Stimulated activated CD8-positive, alpha-beta memory T cell treated with anti-CD3 and anti-CD28 coated beads, Interleukin-15, amount 100 ng/mL, for 1 hour (primary cell): ENCODE data around the gene OR5AK2.
"Not testable (repeated sequence)": the region's sequence is repeated elsewhere in the genome, so short reads cannot be mapped to it uniquely, and the experiment has no call there.

ENCODE experiments used
- DNase-seq: peaks from one replicate; pipeline ENCODE4 v3.0.0-alpha.2; 2020; ENCODE audit warnings: low read depth

The OR5AK2 gene, protein sequence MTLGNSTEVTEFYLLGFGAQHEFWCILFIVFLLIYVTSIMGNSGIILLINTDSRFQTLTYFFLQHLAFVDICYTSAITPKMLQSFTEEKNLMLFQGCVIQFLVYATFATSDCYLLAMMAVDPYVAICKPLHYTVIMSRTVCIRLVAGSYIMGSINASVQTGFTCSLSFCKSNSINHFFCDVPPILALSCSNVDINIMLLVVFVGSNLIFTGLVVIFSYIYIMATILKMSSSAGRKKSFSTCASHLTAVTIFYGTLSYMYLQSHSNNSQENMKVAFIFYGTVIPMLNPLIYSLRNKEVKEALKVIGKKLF

DNA sequence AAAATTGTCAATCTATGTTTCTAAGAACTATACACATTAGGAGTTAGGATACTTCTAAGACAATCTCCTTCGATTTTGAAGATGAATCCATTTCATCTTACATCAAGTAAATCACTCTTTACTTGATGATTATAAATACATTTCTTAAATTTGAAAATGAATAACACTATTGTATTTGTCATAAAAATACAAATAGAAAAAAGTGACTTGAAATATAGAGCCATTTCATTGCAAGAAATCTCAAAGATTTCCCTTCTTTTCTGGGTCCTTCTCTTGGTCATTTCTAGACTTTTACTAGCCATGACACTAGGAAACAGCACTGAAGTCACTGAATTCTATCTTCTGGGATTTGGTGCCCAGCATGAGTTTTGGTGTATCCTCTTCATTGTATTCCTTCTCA, at the start of gene OR5AK2:
Gene OR5AK2, plus strand, starts transcription at position 301 of the 400 bp plus-strand sequence. Its CDS starts 0 bp downstream, at position 301.
- no peak for DNase-seq

DNA sequence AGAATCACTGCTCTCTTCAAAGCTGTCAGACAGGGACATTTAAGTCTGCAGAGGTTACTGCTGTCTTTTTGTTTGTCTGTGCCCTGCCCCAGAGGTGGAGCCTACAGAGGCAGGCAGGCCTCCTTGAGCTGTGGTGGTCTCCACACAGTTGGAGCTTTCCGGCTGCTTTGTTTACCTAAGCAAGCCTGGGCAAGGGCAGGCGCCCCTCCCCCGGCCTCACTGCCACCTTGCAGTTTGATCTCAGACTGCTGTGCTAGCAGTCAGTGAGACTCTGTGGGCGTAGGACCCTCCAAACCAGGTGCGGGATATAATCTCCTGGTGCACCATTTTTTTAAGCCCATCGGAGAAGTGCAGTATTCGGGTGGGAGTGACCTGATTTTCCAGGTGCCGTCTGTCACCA, 43.2 kb upstream of the OR5AK2 start:
- DNase-seq = not testable (repeated sequence)

DNA sequence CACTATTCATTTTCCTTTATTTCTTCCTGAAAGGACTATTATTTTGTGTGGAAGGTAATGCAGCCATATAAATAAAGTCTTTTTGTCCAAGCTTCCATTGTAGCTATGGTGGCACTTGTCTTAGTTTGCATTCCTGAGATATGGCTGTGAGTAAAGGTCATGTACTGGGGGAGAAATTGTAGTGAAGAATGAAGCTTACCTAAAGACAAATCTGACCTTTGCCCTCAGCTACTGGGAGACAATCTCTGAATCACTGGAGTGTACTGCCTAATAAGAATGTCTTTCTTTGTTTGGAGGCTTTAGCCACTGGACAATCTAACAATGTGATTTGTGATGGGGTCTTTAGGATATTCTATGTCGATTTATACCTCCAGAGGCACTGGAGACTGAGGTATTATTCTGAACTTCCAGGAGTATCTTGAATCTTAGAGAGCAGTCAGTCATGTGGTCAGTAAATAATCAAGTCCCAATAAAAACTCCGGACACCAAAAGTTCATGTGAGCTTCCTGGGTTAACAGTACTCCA, 39.7 kb upstream of the OR5AK2 start:
- no peak for DNase-seq

DNA sequence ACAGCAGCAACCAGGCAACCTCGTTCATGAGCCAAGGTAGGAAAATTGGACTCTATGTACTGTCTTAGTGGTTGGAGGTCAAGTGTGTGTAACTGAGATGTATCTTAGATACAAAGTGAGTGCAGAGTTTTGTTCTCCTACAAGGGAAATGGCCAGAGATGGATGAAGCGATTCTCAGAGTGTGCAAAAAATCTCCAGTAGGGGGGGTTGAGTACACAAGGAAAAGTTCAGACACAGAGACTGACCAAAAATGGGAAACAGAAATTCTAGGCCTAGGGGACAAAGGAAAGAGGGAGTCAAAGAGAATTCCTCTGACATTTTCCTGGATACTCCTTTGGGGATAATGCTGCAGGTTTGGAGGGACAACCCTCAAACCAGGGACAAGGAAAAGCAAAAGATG, 38.2 kb upstream of the OR5AK2 start:
- no peak for DNase-seq

DNA sequence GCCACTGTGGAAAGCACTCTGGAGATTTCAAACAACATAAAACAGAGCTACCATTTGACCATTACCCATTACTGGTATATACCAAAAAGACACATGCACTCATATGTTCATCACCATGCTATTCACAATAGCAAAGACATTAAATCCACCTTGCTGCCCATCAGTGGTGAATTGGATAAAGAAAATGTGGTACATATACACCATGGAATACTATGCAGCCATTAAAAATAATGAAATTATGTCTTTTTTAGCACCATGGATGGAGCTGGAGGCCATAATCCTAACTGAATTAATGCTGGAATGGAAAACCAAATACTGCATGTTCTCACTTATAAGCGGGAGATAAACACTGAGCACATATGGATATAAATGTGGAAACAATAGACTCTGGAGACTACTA, 34.8 kb upstream of the OR5AK2 start:
- DNase-seq = not testable (repeated sequence)

DNA sequence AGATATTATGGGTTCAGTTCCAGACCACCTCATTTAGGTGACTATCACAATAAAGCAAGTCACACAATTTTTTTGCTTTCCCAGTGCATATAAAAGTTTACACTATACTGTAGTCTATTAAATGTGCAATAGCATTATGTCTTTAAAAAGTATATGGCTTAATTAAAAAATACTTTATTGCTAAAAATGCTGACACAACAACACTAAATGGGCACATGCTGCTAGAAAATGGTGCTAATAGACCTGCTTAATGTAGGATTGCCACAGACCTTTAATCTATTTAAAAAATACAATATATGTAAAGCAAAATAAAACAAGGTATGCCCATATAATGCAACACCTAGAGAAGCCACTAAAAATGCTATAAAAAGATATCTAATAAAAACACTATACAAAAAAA, 27.1 kb upstream of the OR5AK2 start:
- DNase-seq = no peak

DNA sequence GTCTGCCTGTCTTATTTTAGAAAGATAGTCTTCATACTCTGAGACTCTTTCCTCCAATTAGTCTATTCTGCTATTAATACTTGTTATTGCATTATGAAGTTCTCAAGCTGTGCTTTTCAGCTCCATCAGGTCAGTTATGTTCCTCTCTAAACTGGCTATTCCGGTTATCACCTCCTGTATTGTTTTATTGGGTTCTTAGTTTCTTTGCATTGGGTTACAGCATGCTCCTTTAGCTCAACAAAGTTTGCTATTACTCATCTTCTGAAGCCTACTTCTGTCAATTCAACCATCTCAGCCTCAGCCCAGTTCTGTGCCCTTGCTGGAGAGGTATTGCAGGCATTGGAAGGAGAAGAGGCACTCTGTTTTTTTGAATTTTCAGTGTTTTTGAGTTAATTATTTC, 21.0 kb upstream of the OR5AK2 start:
- no peak for DNase-seq

DNA sequence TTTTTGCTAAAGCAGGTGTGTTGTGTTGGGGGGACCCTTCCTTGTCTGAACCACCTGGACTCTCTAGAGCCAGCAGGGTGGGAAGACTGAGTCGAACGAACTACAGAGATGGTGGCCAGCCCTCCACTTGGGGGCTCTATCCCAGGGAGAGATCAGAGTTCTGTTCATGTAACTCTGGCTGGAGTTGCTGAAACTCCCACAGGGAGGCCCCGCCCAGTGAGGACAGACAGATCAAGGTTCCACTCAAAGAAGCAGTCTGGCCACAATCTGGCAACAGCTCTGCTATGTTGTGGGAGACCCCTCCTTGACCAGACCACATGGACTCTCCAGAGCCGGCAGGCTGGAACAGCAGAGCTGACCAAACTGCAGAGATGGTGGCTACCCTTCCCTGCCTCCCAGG, 20.2 kb upstream of the OR5AK2 start:
- DNase-seq = no peak

DNA sequence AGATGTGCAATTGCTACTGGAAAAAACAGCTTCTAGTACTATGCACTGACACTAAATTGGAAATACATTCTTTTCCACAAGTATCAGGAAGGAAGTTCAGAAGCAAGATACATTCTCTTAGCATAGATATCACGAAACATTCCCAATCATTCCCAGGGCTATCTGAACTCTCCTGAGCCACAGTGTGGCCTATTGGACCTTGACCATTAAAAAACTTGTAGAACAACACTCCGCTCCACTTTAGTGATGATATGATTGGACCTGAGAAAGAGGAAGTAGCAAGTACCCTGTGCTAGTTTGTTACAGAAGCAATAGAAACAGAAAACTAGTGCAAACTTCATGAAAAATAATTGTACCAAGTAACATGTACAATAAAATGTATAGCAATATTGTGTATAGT, 11.4 kb upstream of the OR5AK2 start:
- no peak for DNase-seq

DNA sequence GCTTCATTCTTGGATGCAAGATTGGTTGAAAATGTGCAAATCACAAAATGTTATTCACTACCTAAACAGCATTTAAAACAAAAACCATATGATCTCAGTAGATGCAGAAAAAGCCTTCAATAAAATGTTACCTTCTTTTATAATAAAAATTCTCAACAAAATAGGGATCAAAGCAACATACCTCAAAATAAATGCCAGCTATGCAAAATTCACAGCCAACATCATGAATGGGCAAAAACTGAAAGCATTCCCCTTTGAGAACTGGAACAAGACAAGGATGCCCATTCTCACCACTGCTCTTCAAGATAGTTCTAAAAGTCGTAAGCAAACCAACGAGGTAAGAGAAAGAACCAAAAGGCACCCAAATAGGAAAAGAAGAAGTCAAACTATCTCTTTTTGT, 2.0 kb downstream of the OR5AK2 start:
- no peak for DNase-seq

DNA sequence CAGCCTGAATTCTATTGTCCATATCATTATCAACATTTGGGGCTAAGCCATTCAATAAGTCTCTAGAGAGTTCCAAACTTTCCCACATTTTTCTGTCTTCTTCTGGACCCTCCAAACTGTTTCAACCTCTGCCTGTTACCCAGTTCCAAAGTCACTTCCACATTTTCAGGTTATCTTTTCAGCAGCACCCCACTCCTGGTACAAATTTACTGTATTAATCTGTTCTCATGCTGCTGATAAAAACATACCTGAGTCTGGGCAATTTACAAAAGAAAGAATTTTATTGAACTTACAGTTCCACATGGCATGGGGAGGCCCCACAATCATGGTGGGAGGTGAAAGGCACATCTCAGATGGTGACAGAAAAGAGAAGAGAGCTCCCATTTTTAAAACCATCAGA, 5.8 kb downstream of the OR5AK2 start:
- no peak for DNase-seq

DNA sequence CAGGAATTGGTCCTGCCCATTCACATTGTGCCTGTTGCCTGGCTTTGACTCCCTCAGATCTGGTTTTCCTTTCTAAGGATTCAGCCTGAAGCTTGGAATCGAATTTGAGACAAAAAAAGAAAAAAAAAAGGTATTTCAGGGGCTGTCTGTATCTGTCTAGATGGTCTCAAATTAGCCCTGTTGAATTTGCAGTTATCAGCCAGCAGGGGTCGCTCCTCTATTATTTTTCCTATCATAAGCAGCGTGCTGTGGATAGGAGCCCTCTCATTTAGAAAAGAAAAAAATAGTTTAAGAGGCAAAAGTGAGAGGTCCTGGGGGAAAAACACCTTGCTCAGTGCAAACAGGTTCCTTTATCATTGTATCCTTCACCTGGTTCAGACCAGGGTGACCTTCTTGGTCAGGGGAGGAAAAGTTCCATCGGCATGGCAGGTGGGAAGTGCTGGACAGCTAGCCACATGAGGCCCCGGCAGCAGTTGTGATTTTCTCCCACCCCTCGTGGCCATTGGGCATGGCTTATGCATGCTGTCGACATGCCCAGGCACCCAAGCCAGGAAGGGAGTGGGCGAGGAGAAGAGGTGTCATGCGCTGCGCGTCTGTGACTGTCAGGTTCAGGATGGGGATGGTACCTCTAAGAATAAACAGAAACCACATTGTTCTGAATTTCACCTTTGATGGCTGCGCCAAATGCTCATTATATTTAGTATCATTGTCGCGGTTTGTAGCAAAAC, 13.1 kb downstream of the OR5AK2 start:
- DNase-seq = no peak

DNA sequence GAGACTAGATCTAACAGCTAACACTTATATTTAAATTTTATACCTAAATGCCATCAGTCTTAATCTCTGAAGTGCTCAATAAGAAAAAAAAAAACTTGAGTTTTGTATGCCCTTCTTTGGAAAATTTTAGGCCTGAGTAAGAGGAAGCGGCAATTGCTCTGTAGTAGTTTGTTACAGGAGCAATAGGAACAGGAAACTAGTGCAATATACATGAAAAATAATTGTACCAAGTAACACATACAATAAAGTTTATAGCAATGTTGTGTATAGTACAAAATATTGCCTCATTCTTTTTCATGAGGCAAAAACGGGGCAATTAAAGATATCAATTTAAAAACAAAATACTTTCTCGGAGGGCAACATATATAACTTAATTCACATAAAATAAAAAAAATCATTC, 19.7 kb downstream of the OR5AK2 start:
- no peak for DNase-seq

DNA sequence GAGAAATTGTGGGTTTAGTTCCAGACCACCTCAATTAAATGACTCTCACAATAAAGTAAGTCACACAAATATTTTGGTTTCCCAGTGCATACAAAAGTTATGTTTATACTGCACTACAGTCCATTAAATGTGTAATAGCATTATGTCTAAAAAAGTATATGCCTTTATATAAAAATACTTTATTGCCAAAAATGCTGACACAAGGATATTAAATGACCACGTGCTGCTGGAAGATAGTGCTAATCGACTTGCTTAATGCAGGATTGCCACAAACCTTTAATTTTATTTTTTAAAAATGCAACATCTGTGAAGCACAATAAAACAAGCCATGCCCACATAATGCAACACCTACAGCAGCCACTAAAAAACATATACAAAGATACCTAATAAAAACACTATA, 27.0 kb downstream of the OR5AK2 start:
- no peak for DNase-seq

DNA sequence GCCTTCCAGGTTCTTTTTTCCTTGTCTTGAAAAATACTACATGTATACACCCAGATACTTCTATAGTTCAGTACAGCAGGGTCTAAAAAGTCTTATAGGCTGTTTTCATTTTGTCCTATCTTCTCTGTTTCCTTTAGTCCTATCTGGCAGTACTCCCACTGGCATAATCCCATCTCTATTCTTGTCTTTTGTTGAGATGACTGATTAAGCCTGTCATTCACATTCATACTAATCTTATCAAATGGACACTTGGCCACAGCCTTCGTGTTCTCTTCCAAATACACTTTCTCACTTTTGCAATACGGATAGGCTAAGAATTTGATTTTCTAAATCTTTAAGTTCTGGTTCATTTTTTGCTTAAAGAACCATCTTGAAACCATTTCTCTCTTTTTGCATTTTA, 42.8 kb downstream of the OR5AK2 start:
- no peak for DNase-seq
